AG04450 (cell line): Measurements from ENCODE around the gene FBXW8. TPM values are rescaled to one million over a fixed set of nuclear protein-coding genes. Genes with fewer than 3 reads are reported as not detected.

Source experiments
- CTCF ChIA-PET: fragments of 300-600, 350-600 bp; formaldehyde crosslinking; extraction: SDS; loops from one replicate; lab custom pipeline; 2022; ENCODE audit warnings: antibody characterized with exemption, inconsistent platforms; lab: Charles Lee
- POLR2A ChIA-PET: fragments of 350-600 bp; formaldehyde crosslinking; extraction: SDS; loops from one replicate; lab custom pipeline; 2021; ENCODE audit warnings: antibody characterized with exemption, inconsistent platforms; lab: Yijun Ruan, JAX
- DNase-seq: peaks from one replicate; pipeline ENCODE4 v3.0.0-alpha.2; 2011; ENCODE audit warnings: low read depth, low spot score
- H3K27ac ChIP-seq: one replicate; pipeline ENCODE4 v1.5.1; 2012; ENCODE audit warnings: low read depth, low read length, control low read depth
- H3K27me3 ChIP-seq: one replicate; pipeline ENCODE4 v1.6.0; 2012; ENCODE audit warnings: low read length; ENCODE audit not compliant: control insufficient read depth, insufficient read depth
- H3K4me3 ChIP-seq: 2 replicates; pipeline ENCODE4 v1.5.1; 2011; ENCODE audit warnings: mild to moderate bottlenecking, low read depth, low read length, control low read depth
- H3K9me3 ChIP-seq: 2 replicates; pipeline ENCODE4 v1.5.1; 2012; ENCODE audit warnings: low read length; ENCODE audit not compliant: control insufficient read depth, insufficient read depth
- CTCF ChIP-seq: IDR thresholded peaks from 2 replicates; pipeline ENCODE4 v1.5.1; 2011; ENCODE audit warnings: low read depth, low read length, control low read depth, inconsistent platforms
- polyA plus RNA-seq: library from polyadenylated mRNA; depleted of rRNA; stranded (reverse); fragments of >200 nt; gene quantifications from 2 replicates; pipeline ENCODE4 v1.2.3, GENCODE V29; 2011

The FBXW8 gene
- polyA plus RNA-seq, 1 experiment: 23.0 TPM

- Histone ChIP-seq H3K27me3 (no peaks in the 10 kb centered on the region), H3K4me3 (no peak overlapping the region), H3K27ac (no peak overlapping the region), H3K9me3 (peaks cover 8% of the 10 kb centered on the region; the same call in 1 of the 2 replicates)
- CTCF ChIA-PET: interaction anchor here (1.9 kb wide), 1 partner anchor 10 kb away, joined by 5 read pairs; no protein-coding TSS in a partner anchor
- POLR2A ChIA-PET: no interaction called here
- TF ChIP-seq CTCF: no peak
- DNase-seq: no peak
Observed at GRCh38 chr12:117015811-117016210, 105.1 kb downstream of the FBXW8 start.

GRCh38 chr12:117017807-117018206, 107.1 kb downstream of the FBXW8 start:
- TF ChIP-seq CTCF: no peak
- Histone ChIP-seq H3K4me3 (no peak overlapping the region), H3K27ac (no peak overlapping the region), H3K27me3 (no peaks in the 10 kb centered on the region), H3K9me3 (peaks cover 8% of the 10 kb centered on the region; the same call in 1 of the 2 replicates)
- ChIA-PET CTCF (interaction anchor here (1.9 kb wide), 1 partner anchor 8 kb away, joined by 5 read pairs; no protein-coding TSS in a partner anchor), POLR2A (no interaction called here)
- no peak for DNase-seq

GRCh38 chr12:117018276-117018675, 107.5 kb downstream of the FBXW8 start:
- Histone ChIP-seq H3K27me3 (no peaks in the 10 kb centered on the region), H3K27ac (no peak overlapping the region), H3K4me3 (no peak overlapping the region), H3K9me3 (peaks cover 7% of the 10 kb centered on the region; the same call in 1 of the 2 replicates)
- no peak for DNase-seq
- TF ChIP-seq CTCF: no peak
- ChIA-PET CTCF (no interaction called here), POLR2A (no interaction called here)

GRCh38 chr12:117018685-117019084, 107.9 kb downstream of the FBXW8 start:
- ChIA-PET POLR2A (no interaction called here), CTCF (no interaction called here)
- H3K4me3 ChIP-seq: no peak overlapping the region
- H3K9me3 ChIP-seq: peaks cover 6% of the 10 kb centered on the region; the same call in 1 of the 2 replicates
- no peak for DNase-seq
- H3K27ac ChIP-seq: no peak overlapping the region
- H3K27me3 ChIP-seq: no peaks in the 10 kb centered on the region
- no peak for TF ChIP-seq CTCF

GRCh38 chr12:117019866-117020265, 109.1 kb downstream of the FBXW8 start:
- no peak for DNase-seq
- ChIA-PET CTCF (no interaction called here), POLR2A (no interaction called here)
- H3K9me3 ChIP-seq: peaks cover 6% of the 10 kb centered on the region; the same call in 1 of the 2 replicates
- H3K27me3 ChIP-seq: no peaks in the 10 kb centered on the region
- H3K4me3 ChIP-seq: no peak overlapping the region
- no peak overlapping the region for H3K27ac ChIP-seq
- no peak for TF ChIP-seq CTCF
